Suprapubic skin (tissue), 3 donors: ENCODE measurements around the gene SCN1B.

ENCODE experiments used
- CTCF ChIP-seq, 2 donors: fragments of 200-600 bp in 1 of 2; fragments of 450-650 bp in 1 of 2; sonication (generic) in 1 of 2; IDR thresholded peaks; one replicate each; pipeline ENCODE4 v1.5.1; 2016 to 2019; ENCODE audit warnings: antibody characterized with exemption in 2 of 2, mild to moderate bottlenecking in 1 of 2, moderate library complexity in 1 of 2
- POLR2A ChIP-seq, 2 donors: fragments of 450-650 bp; IDR thresholded peaks; one replicate each; pipeline ENCODE4 v1.6.1; 2017; ENCODE audit warnings: antibody characterized with exemption in 2 of 2, mild to moderate bottlenecking in 2 of 2, moderate library complexity in 2 of 2

DNA sequence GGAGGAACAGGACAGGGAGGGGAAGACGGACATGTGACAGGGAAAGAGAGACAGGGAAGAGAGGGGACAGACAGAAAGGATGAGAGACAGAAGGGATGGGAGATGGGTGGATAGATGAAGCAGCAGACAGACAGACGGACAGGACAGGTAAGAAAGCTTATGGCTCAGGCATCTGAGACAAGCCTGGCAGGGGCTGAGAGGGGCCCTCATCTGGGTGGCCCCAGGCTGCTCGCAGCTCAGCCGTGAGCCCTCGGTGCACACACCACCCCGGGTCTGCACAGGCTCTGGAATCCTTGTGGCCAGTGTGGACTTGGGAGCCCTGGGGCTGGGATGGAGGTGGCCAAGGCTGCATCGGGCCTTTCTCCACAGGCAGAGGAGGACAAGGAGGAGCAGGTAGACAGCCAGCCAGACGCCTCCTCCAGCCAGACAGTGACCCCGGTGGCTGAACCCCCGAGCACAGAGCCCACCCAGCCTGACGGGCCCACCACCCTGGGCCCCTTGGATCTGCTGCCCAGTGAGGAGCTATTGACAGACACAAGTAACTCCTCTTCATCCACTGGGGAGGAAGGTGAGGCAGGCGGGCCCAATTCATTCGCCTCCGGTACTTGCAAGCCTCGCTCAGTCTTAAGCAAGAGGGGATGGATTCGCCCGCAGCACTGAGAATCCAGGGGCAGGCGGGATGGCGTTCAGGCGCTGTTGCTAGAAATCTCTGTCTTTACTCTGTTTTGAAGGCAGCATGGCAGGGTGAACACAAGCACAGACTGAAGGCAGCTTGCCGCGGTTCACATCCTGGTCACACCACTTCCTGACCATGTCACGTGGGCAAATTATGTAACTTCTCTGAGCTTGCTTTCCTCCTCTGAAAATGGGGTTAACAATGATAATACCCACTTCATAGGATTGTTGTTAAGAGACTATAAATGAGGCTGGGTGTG, 16.2 kb upstream of the SCN1B start:
- TF ChIP-seq CTCF (IDR thresholded peaks at IDR 0.05) (no peak), POLR2A (IDR thresholded peaks at IDR 0.05) (no peak)
